ENCODE data around the gene SERPINA4.

SERPINA4 gene

GRCh38 chr14:94521375-94522114 lies 39.7 kb upstream of the SERPINA4 start:
- no peak for DNase-seq (ENCODE audit: extremely low read depth, low read depth)
- H3K4me3 ChIP-seq (replicated peaks; ENCODE audit: low read depth, low read length): no peak overlapping the region
- TF ChIP-seq CTCF (IDR thresholded peaks at IDR 0.05; ENCODE audit: low read depth, low read length, missing control alignments): no peak

DNA sequence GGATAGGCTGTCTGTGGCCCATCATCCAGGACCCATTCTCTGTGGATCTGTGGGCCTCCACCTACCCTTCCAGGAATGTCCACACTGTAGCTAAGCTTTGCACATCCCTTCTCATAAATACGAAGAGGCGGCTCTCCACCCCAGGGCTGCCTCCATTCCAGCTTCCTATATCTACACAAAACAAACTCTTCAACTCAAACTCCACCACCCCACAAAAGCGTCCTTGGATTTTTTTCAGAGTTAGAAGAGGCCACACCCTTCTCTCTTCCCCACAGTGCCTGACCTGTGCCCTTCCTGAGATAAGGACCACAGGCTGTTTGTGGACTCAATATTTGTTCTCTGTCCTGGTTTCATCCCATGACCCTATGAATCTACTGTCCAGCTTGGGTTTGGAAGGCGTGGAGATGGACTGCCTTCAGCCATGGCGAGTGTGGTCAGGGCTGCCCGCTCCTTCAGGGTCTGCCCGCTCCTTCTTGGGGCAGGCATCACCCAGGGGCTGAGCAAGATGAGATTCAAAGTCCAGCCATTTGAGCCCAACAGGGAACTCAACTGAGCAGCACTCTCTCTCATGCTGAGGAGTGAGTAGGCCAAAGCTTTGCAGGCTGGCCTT lies 39.0 kb upstream of the SERPINA4 start:
- DNase-seq (ENCODE audit: extremely low read depth, low read depth): no peak
- TF ChIP-seq CTCF (IDR thresholded peaks at IDR 0.05; ENCODE audit: low read depth, low read length, missing control alignments): no peak
- no peak overlapping the region for H3K4me3 ChIP-seq (replicated peaks; ENCODE audit: low read depth, low read length)

DNA sequence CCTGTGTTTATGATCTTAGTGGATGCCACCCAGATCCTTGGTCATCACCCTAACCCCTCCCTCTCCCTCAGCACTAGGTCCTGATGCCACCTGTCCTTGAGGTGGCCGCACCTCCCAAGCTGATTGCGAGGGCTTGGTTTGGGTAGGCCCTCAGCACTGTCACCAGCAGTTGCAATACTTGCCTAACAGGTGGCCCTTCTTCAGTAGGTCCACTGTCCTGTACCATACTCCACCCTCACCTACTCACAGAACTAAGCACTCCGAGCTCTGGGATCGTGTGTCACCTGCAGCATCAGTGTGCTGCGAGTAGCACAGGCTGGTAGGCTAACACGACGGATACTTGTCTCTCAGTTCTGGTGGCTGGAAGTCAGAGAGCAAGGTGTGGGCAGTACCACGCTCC lies 38.0 kb upstream of the SERPINA4 start:
- no peak overlapping the region for H3K4me3 ChIP-seq (replicated peaks; ENCODE audit: low read depth, low read length)
- no peak for DNase-seq (ENCODE audit: extremely low read depth, low read depth)
- no peak for TF ChIP-seq CTCF (IDR thresholded peaks at IDR 0.05; ENCODE audit: low read depth, low read length, missing control alignments)

DNA sequence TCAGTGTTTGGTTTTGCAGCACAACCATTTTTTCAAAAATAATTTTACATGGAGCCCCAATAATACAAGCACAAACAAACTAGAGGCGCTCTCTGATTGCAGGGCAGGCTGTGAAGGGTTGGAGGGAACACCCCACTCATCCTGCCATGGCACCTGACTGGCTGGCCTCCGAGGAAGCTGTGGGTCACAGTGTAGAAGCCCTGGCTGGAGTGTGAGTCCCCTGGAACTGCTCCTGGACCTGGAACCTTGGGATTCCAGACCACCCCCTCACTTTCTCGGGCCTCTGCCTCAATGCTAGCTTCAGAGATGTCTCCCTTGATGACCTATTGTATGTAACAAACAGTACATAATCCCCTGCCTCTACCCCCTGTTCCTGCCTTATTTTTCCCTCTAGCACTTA lies 37.1 kb upstream of the SERPINA4 start:
- no peak for TF ChIP-seq CTCF (IDR thresholded peaks at IDR 0.05; ENCODE audit: low read depth, low read length, missing control alignments)
- DNase-seq (ENCODE audit: extremely low read depth, low read depth): no peak
- H3K4me3 ChIP-seq (replicated peaks; ENCODE audit: low read depth, low read length): no peak overlapping the region

DNA sequence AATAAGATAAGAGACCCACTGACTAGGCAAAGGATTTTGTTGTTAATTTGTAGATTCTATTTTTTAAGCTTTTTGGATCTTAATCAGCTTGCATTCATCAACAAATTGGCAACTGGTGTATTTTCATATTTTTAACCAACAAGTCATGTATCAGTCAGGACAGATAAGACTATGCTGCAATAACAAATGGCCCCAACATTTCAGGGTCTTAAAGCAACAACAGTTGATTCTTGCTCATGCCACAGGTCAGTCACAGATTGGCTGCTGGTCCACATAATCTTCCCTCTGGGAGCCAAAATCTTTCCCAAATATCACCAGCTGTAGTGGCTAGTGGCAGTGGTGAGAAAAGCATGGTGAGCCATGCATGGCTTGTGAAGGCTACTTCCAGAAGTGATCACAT lies 30.1 kb upstream of the SERPINA4 start:
- no peak overlapping the region for H3K4me3 ChIP-seq (replicated peaks; ENCODE audit: low read depth, low read length)
- DNase-seq (ENCODE audit: extremely low read depth, low read depth): no peak
- no peak for TF ChIP-seq CTCF (IDR thresholded peaks at IDR 0.05; ENCODE audit: low read depth, low read length, missing control alignments)

GRCh38 chr14:94532447-94532846 lies 28.8 kb upstream of the SERPINA4 start:
- no peak for DNase-seq (ENCODE audit: extremely low read depth, low read depth)
- TF ChIP-seq CTCF (IDR thresholded peaks at IDR 0.05; ENCODE audit: low read depth, low read length, missing control alignments): no peak
- no peak overlapping the region for H3K4me3 ChIP-seq (replicated peaks; ENCODE audit: low read depth, low read length)

Measured in HFF-Myc (cell line).